ENCODE results near the gene OR10V1.
A peak's percentile ranks its signal among the peaks of the same experiment; 100 is the strongest.

OR10V1 gene

DNA sequence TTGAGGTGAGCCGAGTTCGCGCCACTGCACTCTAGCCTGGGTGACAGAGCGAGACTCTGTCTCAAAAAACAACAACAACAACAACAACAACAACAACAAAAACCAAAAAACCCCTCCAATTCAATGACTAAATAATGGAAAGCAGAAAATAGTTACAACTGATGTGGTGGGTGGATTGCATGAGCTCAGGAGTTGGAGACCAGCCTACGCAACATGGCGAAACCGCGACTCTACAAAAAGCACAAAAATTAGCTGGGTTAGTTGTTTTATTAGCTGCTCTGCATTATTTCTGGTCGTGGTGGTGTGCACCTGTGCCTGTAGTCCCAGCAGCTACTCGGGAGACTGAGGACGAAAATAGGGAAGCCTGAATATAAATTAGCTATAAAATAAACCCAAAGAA, 42.2 kb downstream of the OR10V1 start:
- H3K4me1 ChIP-seq = peaks cover 3% of the 10 kb centered on the region
- TF ChIP-seq, protein P1, sequence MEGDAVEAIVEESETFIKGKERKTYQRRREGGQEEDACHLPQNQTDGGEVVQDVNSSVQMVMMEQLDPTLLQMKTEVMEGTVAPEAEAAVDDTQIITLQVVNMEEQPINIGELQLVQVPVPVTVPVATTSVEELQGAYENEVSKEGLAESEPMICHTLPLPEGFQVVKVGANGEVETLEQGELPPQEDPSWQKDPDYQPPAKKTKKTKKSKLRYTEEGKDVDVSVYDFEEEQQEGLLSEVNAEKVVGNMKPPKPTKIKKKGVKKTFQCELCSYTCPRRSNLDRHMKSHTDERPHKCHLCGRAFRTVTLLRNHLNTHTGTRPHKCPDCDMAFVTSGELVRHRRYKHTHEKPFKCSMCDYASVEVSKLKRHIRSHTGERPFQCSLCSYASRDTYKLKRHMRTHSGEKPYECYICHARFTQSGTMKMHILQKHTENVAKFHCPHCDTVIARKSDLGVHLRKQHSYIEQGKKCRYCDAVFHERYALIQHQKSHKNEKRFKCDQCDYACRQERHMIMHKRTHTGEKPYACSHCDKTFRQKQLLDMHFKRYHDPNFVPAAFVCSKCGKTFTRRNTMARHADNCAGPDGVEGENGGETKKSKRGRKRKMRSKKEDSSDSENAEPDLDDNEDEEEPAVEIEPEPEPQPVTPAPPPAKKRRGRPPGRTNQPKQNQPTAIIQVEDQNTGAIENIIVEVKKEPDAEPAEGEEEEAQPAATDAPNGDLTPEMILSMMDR (IDR thresholded peaks at IDR 0.05) = no peak
- no peaks in the 10 kb centered on the region for H3K36me3 ChIP-seq (ENCODE audit: control insufficient read depth, insufficient read depth, low read length)
- H3K9me3 ChIP-seq (ENCODE audit: control insufficient read depth, low read length) = no peaks in the 10 kb centered on the region
- no peak overlapping the region for H3K4me2 ChIP-seq (ENCODE audit: low read length)
- H3K9ac ChIP-seq = no peak overlapping the region
- H3K79me2 ChIP-seq = no peaks in the 10 kb centered on the region
- no peak overlapping the region for H2AFZ ChIP-seq
- no peaks in the 10 kb centered on the region for H3K27me3 ChIP-seq (ENCODE audit: control insufficient read depth, insufficient read depth, low read length)
- no peak overlapping the region for H3K27ac ChIP-seq
- no peak overlapping the region for H3K4me3 ChIP-seq (ENCODE audit: low read depth, low read length)

DNA sequence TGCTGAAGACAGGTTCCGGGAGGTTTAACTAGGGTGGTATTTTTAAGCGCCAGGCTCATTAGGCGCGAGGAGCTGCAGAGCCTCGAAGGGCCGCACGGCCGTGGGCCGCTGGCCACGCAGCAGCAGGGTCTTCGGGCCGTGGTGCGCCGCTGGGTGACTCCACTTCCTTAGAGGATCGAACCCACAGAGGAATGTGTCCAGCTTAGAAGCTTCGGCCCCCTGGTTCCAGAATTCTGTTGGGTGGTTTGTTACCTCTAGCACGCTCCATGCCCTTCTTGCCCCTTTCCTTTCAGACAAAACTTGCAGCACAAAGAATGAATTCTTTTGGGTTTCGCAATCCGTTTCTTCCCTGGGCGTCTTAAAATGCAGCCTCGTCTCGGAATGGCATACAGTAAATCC, 44.0 kb downstream of the OR10V1 start:
- Histone ChIP-seq H3K4me1 (peaks cover 3% of the 10 kb centered on the region), H3K36me3 (ENCODE audit: control insufficient read depth, insufficient read depth, low read length) (no peaks in the 10 kb centered on the region), H3K4me3 (ENCODE audit: low read depth, low read length) (peak overlapping the region; percentile 68), H3K9ac (no peak overlapping the region), H3K9me3 (ENCODE audit: control insufficient read depth, low read length) (no peaks in the 10 kb centered on the region), H3K27me3 (ENCODE audit: control insufficient read depth, insufficient read depth, low read length) (no peaks in the 10 kb centered on the region), H2AFZ (peak overlapping the region; percentile 97), H3K79me2 (no peaks in the 10 kb centered on the region), H3K4me2 (ENCODE audit: low read length) (peak overlapping the region; percentile 87), H3K27ac (peak overlapping the region; percentile 92)
- TF ChIP-seq, protein P1 (IDR thresholded peaks at IDR 0.05) = no peak

DNA sequence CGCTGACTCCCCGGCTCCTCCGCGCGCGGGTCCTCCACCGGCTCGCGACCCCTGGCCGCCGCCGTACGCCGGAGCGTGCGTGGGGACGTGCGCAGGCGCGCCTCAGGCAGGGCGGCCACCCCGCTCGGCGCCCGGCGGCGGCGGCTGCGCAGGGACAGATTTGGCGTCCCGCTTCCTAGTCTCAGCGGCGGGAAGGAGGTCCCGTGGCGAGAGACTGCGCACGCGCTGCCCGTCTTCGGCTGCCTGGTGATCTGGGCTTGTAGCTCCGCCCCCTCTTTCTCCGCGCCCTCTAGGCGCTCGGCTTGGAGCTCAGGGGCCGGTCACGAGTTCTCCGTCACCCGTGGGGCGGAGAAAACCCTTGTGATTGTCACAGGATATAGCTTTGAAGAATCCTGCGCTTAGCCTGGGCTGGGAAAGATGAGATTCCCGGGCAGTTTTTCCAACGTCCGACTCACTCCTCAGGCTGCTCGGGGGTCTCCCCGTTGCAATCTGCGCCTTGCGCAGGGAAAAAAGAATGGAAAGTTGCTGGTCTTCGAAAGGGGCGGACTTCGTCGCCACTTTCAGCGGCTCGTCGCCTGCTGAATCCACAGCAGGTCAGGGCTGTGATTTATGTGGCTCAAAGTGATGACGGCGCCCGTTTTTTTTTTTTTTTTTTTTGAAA, 44.6 kb downstream of the OR10V1 start, which contains the start of gene PATL1:
PATL1 (minus strand) TSS at position 88 of the 661 bp plus-strand sequence. CDS start 142 bp downstream, outside the sequence.
- Histone ChIP-seq H3K4me1 (peaks cover 3% of the 10 kb centered on the region), H3K9ac (no peak within 1 kb of the TSS), H2AFZ (peak within 1 kb of the TSS; percentile 97), H3K27ac (peak within 1 kb of the TSS; percentile 92), H3K27me3 (ENCODE audit: control insufficient read depth, insufficient read depth, low read length) (no peaks in the 10 kb centered on the region), H3K4me2 (ENCODE audit: low read length) (peak within 1 kb of the TSS; percentile 87), H3K79me2 (no peaks in the 10 kb centered on the region), H3K9me3 (ENCODE audit: control insufficient read depth, low read length) (no peaks in the 10 kb centered on the region), H3K36me3 (ENCODE audit: control insufficient read depth, insufficient read depth, low read length) (no peaks in the 10 kb centered on the region), H3K4me3 (ENCODE audit: low read depth, low read length) (peak within 1 kb of the TSS; percentile 69)
- TF ChIP-seq, protein P1 (IDR thresholded peaks at IDR 0.05) = no peak

DNA sequence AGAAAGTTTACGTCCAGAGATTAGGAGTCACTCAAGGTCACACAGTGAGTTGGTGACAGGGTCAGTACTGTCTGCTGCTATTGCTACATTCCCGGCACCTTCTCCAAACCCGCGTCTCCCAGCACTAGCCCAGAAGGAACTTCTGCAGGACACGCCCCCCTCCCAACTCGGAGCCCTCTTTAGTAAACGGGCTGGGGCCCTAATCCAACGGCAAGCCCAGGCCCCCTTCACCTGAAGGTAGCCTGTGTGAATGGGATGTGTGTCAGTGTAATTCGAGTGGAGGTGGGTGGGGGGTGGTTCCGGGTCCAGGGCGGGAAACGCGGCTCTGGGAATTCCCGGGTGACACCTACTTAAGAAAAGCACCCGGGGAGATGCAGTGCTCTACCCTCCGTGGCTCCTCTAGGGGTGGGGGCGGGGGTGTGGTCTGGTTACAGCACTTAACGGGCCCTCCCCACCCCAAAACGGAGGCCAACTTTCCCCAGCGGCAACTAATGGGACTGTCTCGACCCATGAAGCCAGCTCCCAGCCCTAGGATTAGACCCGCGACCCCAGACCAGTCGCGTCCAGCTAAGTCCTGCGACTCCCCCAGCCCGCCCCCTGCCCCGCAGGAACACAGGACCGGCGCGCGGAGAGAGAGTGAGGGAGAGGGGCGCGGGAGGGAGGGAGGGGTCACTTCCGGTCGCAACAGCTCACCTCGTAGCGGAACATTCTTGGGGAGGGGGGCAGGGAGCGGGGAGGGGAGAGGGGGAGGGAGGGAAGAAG, 45.3 kb downstream of the OR10V1 start:
- Histone ChIP-seq H2AFZ (peak overlapping the region; percentile 73), H3K4me1 (peaks cover 3% of the 10 kb centered on the region), H3K27me3 (ENCODE audit: control insufficient read depth, insufficient read depth, low read length) (no peaks in the 10 kb centered on the region), H3K27ac (peak overlapping the region; percentile 59), H3K9ac (no peak overlapping the region), H3K79me2 (no peaks in the 10 kb centered on the region), H3K36me3 (ENCODE audit: control insufficient read depth, insufficient read depth, low read length) (no peaks in the 10 kb centered on the region), H3K9me3 (ENCODE audit: control insufficient read depth, low read length) (no peaks in the 10 kb centered on the region), H3K4me3 (ENCODE audit: low read depth, low read length) (peak overlapping the region; percentile 69), H3K4me2 (ENCODE audit: low read length) (peak overlapping the region; percentile 69)
- TF ChIP-seq, protein P1 (IDR thresholded peaks at IDR 0.05) = no peak

All from parathyroid adenoma (tissue), 2 donors.